ENCODE data around the gene ZNF385D.

- no peak for TF ChIP-seq SIN3A (IDR thresholded peaks at IDR 0.05; ENCODE audit: low read depth)
- TF ChIP-seq CTCF (IDR thresholded peaks at IDR 0.05 in 2 of 3, conservative IDR thresholded peaks at IDR 0.05 in 1 of 3; ENCODE audit: borderline replicate concordance in 1 of 3, insufficient read depth in 1 of 3, low read depth in 2 of 3, low read length in 2 of 3): no peak
- TF ChIP-seq SRF (IDR thresholded peaks at IDR 0.05; ENCODE audit: low read depth): no peak
- TF ChIP-seq REST (IDR thresholded peaks at IDR 0.05; ENCODE audit: low read depth): no peak
These were observed 360.2 kb downstream of the ZNF385D start for GRCh38 chr3:21390856-21391255.

Measured in HCT116 (cell line).